Subcutaneous adipose tissue (tissue), 4 donors: ENCODE measurements around the gene KCNB1. TPM values are rescaled to one million over a fixed set of nuclear protein-coding genes. Genes with fewer than 3 reads are reported as not detected.

Experiments
- CTCF ChIP-seq: fragments of 450-650 bp; IDR thresholded peaks from one replicate; pipeline ENCODE4 v1.5.1; 2016; ENCODE audit warnings: low read depth, mild to moderate bottlenecking, control low read depth, antibody characterized with exemption, moderate library complexity
- total RNA-seq, 4 donors: library from RNA; depleted of rRNA; stranded (reverse); fragments of >200 nt; gene quantifications; one replicate each; pipeline ENCODE4 v1.1.0, GENCODE V29; 2016

The KCNB1 gene
- total RNA-seq, 4 donors from 2014 or later: 8.7 to 24.5 (median 17.7) TPM

- no peak for TF ChIP-seq CTCF
Observed at GRCh38 chr20:49316704-49317103, 165.8 kb downstream of the KCNB1 start.

- no peak for TF ChIP-seq CTCF
Observed at GRCh38 chr20:49315580-49315979, 166.9 kb downstream of the KCNB1 start.

Other genes with a start within 250 kb of the KCNB1 start
- 10 to 100 TPM; 35.2 to 46.2 (median 40.0) TPM for gene ZNFX1, start 204.6 kb downstream of the KCNB1 start, total RNA-seq
- gene PTGIS, start 85.5 kb upstream of the KCNB1 start, total RNA-seq: 10 to 100 TPM; 17.0 to 39.2 (median 32.4) TPM
- gene B4GALT5, start 231.2 kb upstream of the KCNB1 start, total RNA-seq: 10 to 100 TPM; 18.1 to 26.2 (median 21.2) TPM